Peyer's patch (tissue), 4 donors: ENCODE measurements around the gene SYNJ2.

Source experiments
- CTCF ChIP-seq, 6 experiments: fragments of 450-650 bp in 4 of 6; fragments of 200-600 bp in 2 of 6; sonication (generic) in 1 of 6; IDR thresholded peaks; one replicate each; pipeline ENCODE4 v1.5.1; 2017 to 2019; ENCODE audit warnings: antibody characterized with exemption in 6 of 6, mild to moderate bottlenecking in 3 of 6, moderate library complexity in 1 of 6
- POLR2A ChIP-seq, 2 donors: fragments of 450-650 bp; IDR thresholded peaks; one replicate each; pipeline ENCODE4 v1.5.1; 2017; ENCODE audit warnings: antibody characterized with exemption in 2 of 2, mild to moderate bottlenecking in 2 of 2, moderate library complexity in 2 of 2

GRCh38 chr6:158124288-158124687, 142.6 kb downstream of the SYNJ2 start:
- TF ChIP-seq CTCF (IDR thresholded peaks at IDR 0.05) (no peak), POLR2A (IDR thresholded peaks at IDR 0.05) (no peak)
